Keratinocyte (primary cell): ENCODE data around the gene SGO2. TPM values are rescaled to one million over a fixed set of nuclear protein-coding genes. Genes with fewer than 3 reads are reported as not detected.

Source experiments
- DNase-seq: peaks from one replicate; pipeline ENCODE4 v3.0.0-alpha.2; 2011; ENCODE audit warnings: low read depth, missing footprints, low spot score
- FAIRE-seq: peaks from 2 replicates; lab custom pipeline; 2011; peaks lifted over from hg19 to GRCh38; lab: Jason Lieb, UNC
- H2AFZ ChIP-seq: 2 replicates; pipeline ENCODE4 v1.6.0; 2012; ENCODE audit warnings: low read length, control low read depth, inconsistent platforms; ENCODE audit not compliant: control insufficient read depth
- H3K27ac ChIP-seq: 2 replicates; pipeline ENCODE4 v1.5.1; 2011; ENCODE audit warnings: low read length; ENCODE audit not compliant: control insufficient read depth, insufficient read depth
- H3K27me3 ChIP-seq: 3 replicates; pipeline ENCODE4 v1.6.0; 2011; ENCODE audit warnings: low read length; ENCODE audit not compliant: control insufficient read depth, insufficient read depth; ENCODE audit errors: extremely low read depth
- H3K36me3 ChIP-seq, 2 experiments: 2 replicates in 1 of 2; 3 replicates in 1 of 2; pipeline ENCODE4 v1.5.1; 2011; ENCODE audit warnings: low read length in 2 of 2, mild to moderate bottlenecking in 1 of 2; ENCODE audit not compliant: control insufficient read depth in 2 of 2, insufficient read depth in 2 of 2; ENCODE audit errors: extremely low read depth in 1 of 2
- H3K4me1 ChIP-seq: 3 replicates; pipeline ENCODE4 v1.5.1; 2011; ENCODE audit warnings: low read length; ENCODE audit not compliant: control insufficient read depth, insufficient read depth; ENCODE audit errors: extremely low read depth
- H3K4me2 ChIP-seq: 3 replicates; pipeline ENCODE4 v1.6.0; 2011; ENCODE audit warnings: low read depth, low read length; ENCODE audit not compliant: control insufficient read depth, insufficient read depth; ENCODE audit errors: extremely low read depth
- H3K4me3 ChIP-seq, 3 experiments: fragments of 200-600 bp in 1 of 3; sonication (generic) in 1 of 3; 2 replicates in 2 of 3; 3 replicates in 1 of 3; pipeline ENCODE4 v1.5.1; 2011 to 2016; ENCODE audit warnings: low read length in 3 of 3, mild to moderate bottlenecking in 3 of 3, control low read depth in 2 of 3, inconsistent platforms in 1 of 3, low read depth in 1 of 3, mixed read lengths in 1 of 3, mixed run types in 1 of 3, moderate library complexity in 1 of 3; ENCODE audit not compliant: control insufficient read depth in 2 of 3, insufficient read depth in 2 of 3; ENCODE audit errors: extremely low read depth in 1 of 3
- H3K79me2 ChIP-seq: 2 replicates; pipeline ENCODE4 v1.6.0; 2012; ENCODE audit warnings: low read length; ENCODE audit not compliant: control insufficient read depth, insufficient read depth
- H3K9ac ChIP-seq: 3 replicates; pipeline ENCODE4 v1.6.0; 2011; ENCODE audit warnings: low read length; ENCODE audit not compliant: control insufficient read depth, insufficient read depth; ENCODE audit errors: extremely low read depth
- H3K9me1 ChIP-seq: 3 replicates; pipeline ENCODE4 v1.6.0; 2011; ENCODE audit warnings: low read length; ENCODE audit not compliant: control insufficient read depth, insufficient read depth; ENCODE audit errors: extremely low read depth
- H3K9me3 ChIP-seq: 2 replicates; pipeline ENCODE4 v1.5.1; 2012; ENCODE audit warnings: low read depth, low read length; ENCODE audit not compliant: control insufficient read depth
- H4K20me1 ChIP-seq: 3 replicates; pipeline ENCODE4 v1.6.0; 2011; ENCODE audit warnings: low read length; ENCODE audit not compliant: control insufficient read depth, insufficient read depth; ENCODE audit errors: extremely low read depth
- EZH2 ChIP-seq: IDR thresholded peaks from one replicate; pipeline ENCODE4 v1.6.1; 2012; ENCODE audit warnings: inconsistent platforms, mild to moderate bottlenecking, low read length, moderate library complexity
- dilution Hi-C: fragments of 300-500 bp; cut with MboI; formaldehyde crosslinking; loops from one replicate; pipeline ENCODE4 v1.7.0; 2020; ENCODE audit warnings: low sequenced_read_pairs; ENCODE audit not compliant: extremely low pct_ligation_motif_present
- polyA plus RNA-seq, 5 experiments: library from polyadenylated mRNA; depleted of rRNA in 3 of 5; stranded (reverse) in 3 of 5; stranded (forward) in 1 of 5; unstranded in 1 of 5; fragments of >200 nt; gene quantifications; 1 replicate in 1 of 5; 2 replicates in 3 of 5; 3 replicates in 1 of 5; pipeline versions ENCODE4 v1.2.1 to v1.2.3, GENCODE V29; 2011 to 2012; ENCODE audit warnings: missing spikeins in 2 of 5, low read depth in 1 of 5, low replicate concordance in 1 of 5
- TF ChIP-seq, protein P1 (sequence below), 3 experiments: IDR thresholded peaks in 1 of 3; conservative IDR thresholded peaks in 1 of 3; optimal IDR thresholded peaks in 1 of 3; 2 replicates in 2 of 3; 3 replicates in 1 of 3; pipeline versions ENCODE3 to v1.5.1; 2011; ENCODE audit warnings: low read length in 3 of 3, mild to moderate bottlenecking in 3 of 3, moderate library complexity in 2 of 3, control low read depth in 1 of 3, inconsistent platforms in 1 of 3; ENCODE audit not compliant: insufficient read depth in 2 of 3; ENCODE audit errors: extremely low read depth in 1 of 3

SGO2 gene
- polyA plus RNA-seq, 1 donor (not counting 4 experiments of a cell fraction or from before 2014, with no cell fraction given) = 8.6 TPM

- Histone ChIP-seq H3K27ac (no peak overlapping the region), H2AFZ (no peak overlapping the region), H3K9me1 (no peaks in the 10 kb centered on the region), H4K20me1 (no peaks in the 10 kb centered on the region), H3K9ac (no peak overlapping the region), H3K36me3 (peaks cover 8 to 9% of the 10 kb centered on the region in 2 experiments), H3K4me2 (no peak overlapping the region), H3K9me3 (no peaks in the 10 kb centered on the region), H3K4me1 (no peaks in the 10 kb centered on the region), H3K79me2 (no peaks in the 10 kb centered on the region), H3K27me3 (no peaks in the 10 kb centered on the region), H3K4me3 (no peak overlapping the region)
- DNase-seq (no peak), FAIRE-seq (no peak)
- TF ChIP-seq, protein P1, sequence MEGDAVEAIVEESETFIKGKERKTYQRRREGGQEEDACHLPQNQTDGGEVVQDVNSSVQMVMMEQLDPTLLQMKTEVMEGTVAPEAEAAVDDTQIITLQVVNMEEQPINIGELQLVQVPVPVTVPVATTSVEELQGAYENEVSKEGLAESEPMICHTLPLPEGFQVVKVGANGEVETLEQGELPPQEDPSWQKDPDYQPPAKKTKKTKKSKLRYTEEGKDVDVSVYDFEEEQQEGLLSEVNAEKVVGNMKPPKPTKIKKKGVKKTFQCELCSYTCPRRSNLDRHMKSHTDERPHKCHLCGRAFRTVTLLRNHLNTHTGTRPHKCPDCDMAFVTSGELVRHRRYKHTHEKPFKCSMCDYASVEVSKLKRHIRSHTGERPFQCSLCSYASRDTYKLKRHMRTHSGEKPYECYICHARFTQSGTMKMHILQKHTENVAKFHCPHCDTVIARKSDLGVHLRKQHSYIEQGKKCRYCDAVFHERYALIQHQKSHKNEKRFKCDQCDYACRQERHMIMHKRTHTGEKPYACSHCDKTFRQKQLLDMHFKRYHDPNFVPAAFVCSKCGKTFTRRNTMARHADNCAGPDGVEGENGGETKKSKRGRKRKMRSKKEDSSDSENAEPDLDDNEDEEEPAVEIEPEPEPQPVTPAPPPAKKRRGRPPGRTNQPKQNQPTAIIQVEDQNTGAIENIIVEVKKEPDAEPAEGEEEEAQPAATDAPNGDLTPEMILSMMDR (optimal IDR thresholded peaks at IDR 0.05 in 1 of 3, IDR thresholded peaks at IDR 0.05 in 1 of 3, conservative IDR thresholded peaks at IDR 0.05 in 1 of 3; ENCODE audit: extremely low read depth in 1 of 3, insufficient read depth in 2 of 3, low read length in 3 of 3) = no peak
- no peak for TF ChIP-seq EZH2
- dilution Hi-C loops = no loop called here
Measured at GRCh38 chr2:200496696-200497095, 29.3 kb upstream of the SGO2 start.

DNA sequence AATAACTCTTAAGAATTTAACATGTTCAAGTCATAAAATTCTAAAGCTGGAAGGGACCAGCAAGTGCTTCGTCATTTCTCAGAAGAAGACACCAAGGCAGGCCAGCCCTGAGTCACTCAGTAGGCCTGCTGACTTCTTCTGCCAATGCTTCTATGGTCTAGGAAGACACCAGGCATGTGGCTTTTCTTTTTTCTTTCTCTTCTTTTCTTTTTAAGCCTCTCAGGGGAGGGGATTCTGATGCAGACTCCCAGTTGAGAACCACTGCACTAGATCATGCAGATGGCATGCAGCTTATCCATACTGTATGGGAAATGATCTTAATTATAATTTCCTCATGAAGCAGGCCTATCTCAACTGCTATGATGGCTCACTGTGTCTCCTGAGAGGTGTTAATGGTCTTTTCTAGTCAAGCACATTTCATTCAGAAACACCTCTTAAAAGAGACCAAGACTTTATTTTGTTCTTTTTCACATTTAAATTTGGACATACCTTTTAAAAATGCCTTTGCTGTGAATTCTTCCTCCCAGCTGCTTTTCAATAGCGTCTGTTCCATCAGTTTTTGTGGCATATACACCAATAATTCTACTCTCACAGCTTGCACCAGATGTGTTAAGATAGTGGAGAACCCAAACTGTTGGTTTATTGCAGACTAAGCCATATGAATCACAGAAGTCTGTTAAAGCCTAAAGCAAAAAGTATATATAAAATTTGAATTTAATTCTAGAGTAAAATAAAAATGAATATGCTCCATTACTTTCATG lies 27.4 kb upstream of the SGO2 start:
- no peak for FAIRE-seq
- Histone ChIP-seq H3K4me3 (no peak overlapping the region), H3K79me2 (no peaks in the 10 kb centered on the region), H3K36me3 (peaks cover 5 to 7% of the 10 kb centered on the region in 2 experiments), H3K9me1 (no peaks in the 10 kb centered on the region), H3K9me3 (no peaks in the 10 kb centered on the region), H4K20me1 (no peaks in the 10 kb centered on the region), H3K4me2 (no peak overlapping the region), H3K27ac (no peak overlapping the region), H3K9ac (no peak overlapping the region), H2AFZ (no peak overlapping the region), H3K4me1 (no peaks in the 10 kb centered on the region), H3K27me3 (no peaks in the 10 kb centered on the region)
- DNase-seq = no peak
- dilution Hi-C loops = no loop called here
- TF ChIP-seq EZH2 = no peak
- TF ChIP-seq, protein P1 (optimal IDR thresholded peaks at IDR 0.05 in 1 of 3, IDR thresholded peaks at IDR 0.05 in 1 of 3, conservative IDR thresholded peaks at IDR 0.05 in 1 of 3; ENCODE audit: extremely low read depth in 1 of 3, insufficient read depth in 2 of 3, low read length in 3 of 3) = no peak
